SK-N-SH treated with all-trans-retinoic acid at 6 μM for 48 hours (cell line): ENCODE results near the gene LRRC75A.
"Not testable (repeated sequence)": the region's sequence is repeated elsewhere in the genome, so short reads cannot be mapped to it uniquely, and the experiment has no call there.

Source experiments
- ATAC-seq: fragments of 200-7000 bp; cut with Tn5 transposase; 3 replicates; pipeline ENCODE4 v1.9.1; 2020; ENCODE audit warnings: mild to moderate bottlenecking, moderate library complexity
- BACH2 ChIP-seq: fragments of 250-450 bp; sonication (Bioruptor Pico); IDR thresholded peaks from 2 replicates; pipeline ENCODE4 v1.9.0; 2021; ENCODE audit warnings: mild to moderate bottlenecking, borderline replicate concordance
- CREB5 ChIP-seq: fragments of 250-450 bp; sonication (Bioruptor Pico); IDR thresholded peaks from 2 replicates; pipeline ENCODE4 v1.5.1; 2020; ENCODE audit warnings: low read depth, mild to moderate bottlenecking, moderate library complexity
- CSRNP3 ChIP-seq: fragments of 250-450 bp; sonication (Bioruptor Pico); IDR thresholded peaks from 2 replicates; pipeline ENCODE4 v1.5.1; 2021; ENCODE audit warnings: mild to moderate bottlenecking, moderate library complexity
- ESRRG ChIP-seq: fragments of 250-450 bp; sonication (Bioruptor Pico); IDR thresholded peaks from 2 replicates; pipeline ENCODE4 v1.6.1; 2021; ENCODE audit warnings: mild to moderate bottlenecking
- GLIS3 ChIP-seq: fragments of 250-450 bp; sonication (Bioruptor Pico); IDR thresholded peaks from 2 replicates; pipeline ENCODE4 v1.5.0; 2020; ENCODE audit warnings: mild to moderate bottlenecking, moderate library complexity
- ISL1 ChIP-seq: fragments of 250-450 bp; sonication (Bioruptor Pico); IDR thresholded peaks from 2 replicates; pipeline ENCODE4 v2.1.2; 2022; ENCODE audit warnings: mild to moderate bottlenecking, moderate library complexity
- OSR1 ChIP-seq: fragments of 250-450 bp; sonication (Bioruptor Pico); IDR thresholded peaks from 2 replicates; pipeline ENCODE4 v1.8.0; 2022; ENCODE audit warnings: moderate library complexity, mild to moderate bottlenecking, inconsistent platforms
- PATZ1 ChIP-seq: fragments of 250-450 bp; sonication (Bioruptor Pico); IDR thresholded peaks from 2 replicates; pipeline ENCODE4 v1.8.0; 2020; ENCODE audit warnings: mild to moderate bottlenecking, moderate library complexity, borderline replicate concordance
- POU6F1 ChIP-seq: fragments of 250-450 bp; sonication (Bioruptor Pico); IDR thresholded peaks from 2 replicates; pipeline ENCODE4 v1.8.0; 2021; ENCODE audit warnings: low read depth, mild to moderate bottlenecking, moderate library complexity, borderline replicate concordance
- RARB ChIP-seq: fragments of 250-450 bp; sonication (Bioruptor Pico); IDR thresholded peaks from 2 replicates; pipeline ENCODE4 v1.8.0; 2021; ENCODE audit warnings: mild to moderate bottlenecking, moderate library complexity
- SNAI2 ChIP-seq: fragments of 250-450 bp; sonication (Bioruptor Pico); IDR thresholded peaks from 2 replicates; pipeline ENCODE4 v1.5.0; 2020; ENCODE audit warnings: mild to moderate bottlenecking, moderate library complexity
- TCF4 ChIP-seq: fragments of 250-450 bp; sonication (Bioruptor Pico); IDR thresholded peaks from 2 replicates; pipeline ENCODE4 v1.8.0; 2021; ENCODE audit warnings: mild to moderate bottlenecking, moderate library complexity, borderline replicate concordance
- TOX ChIP-seq: fragments of 250-450 bp; sonication (Bioruptor Pico); IDR thresholded peaks from 2 replicates; pipeline ENCODE4 v1.8.0; 2021; ENCODE audit warnings: mild to moderate bottlenecking, moderate library complexity, borderline replicate concordance
- ZC3H10 ChIP-seq: fragments of 250-450 bp; sonication (Bioruptor Pico); IDR thresholded peaks from 2 replicates; pipeline ENCODE4 v1.5.1; 2021; ENCODE audit warnings: mild to moderate bottlenecking, moderate library complexity
- ZFP3 ChIP-seq: fragments of 250-450 bp; sonication (Bioruptor Pico); IDR thresholded peaks from 2 replicates; pipeline ENCODE4 v1.5.0; 2020; ENCODE audit warnings: mild to moderate bottlenecking, moderate library complexity
- ZFP30 ChIP-seq: fragments of 450-650 bp; formaldehyde crosslinking; IDR thresholded peaks from 2 replicates; pipeline ENCODE4 v1.5.0; 2022; ENCODE audit warnings: mild to moderate bottlenecking, moderate library complexity
- ZNF565 ChIP-seq: fragments of 450-650 bp; formaldehyde crosslinking; conservative IDR thresholded peaks from 2 replicates; pipeline ENCODE4 v1.5.0; 2020; ENCODE audit warnings: low read depth, mild to moderate bottlenecking, moderate library complexity
- ZNF70 ChIP-seq: fragments of 450-650 bp; formaldehyde crosslinking; IDR thresholded peaks from 2 replicates; pipeline ENCODE4 v1.5.0; 2020; ENCODE audit warnings: mild to moderate bottlenecking, moderate library complexity
- ZNF8 ChIP-seq: fragments of 450-650 bp; formaldehyde crosslinking; IDR thresholded peaks from 2 replicates; pipeline ENCODE4 v1.5.0; 2020; ENCODE audit warnings: mild to moderate bottlenecking, moderate library complexity

The LRRC75A gene

GRCh38 chr17:16459271-16459670, 32.7 kb downstream of the LRRC75A start:
- no peak for ATAC-seq

GRCh38 chr17:16456742-16457316, 35.2 kb downstream of the LRRC75A start:
- no peak for TF ChIP-seq RARB (CRISPR knock-in tag)
- TF ChIP-seq ZC3H10 = no peak
- no peak for TF ChIP-seq GLIS3 (CRISPR knock-in tag)
- no peak for TF ChIP-seq ZNF565
- no peak for TF ChIP-seq PATZ1 (CRISPR knock-in tag)
- no peak for TF ChIP-seq ESRRG
- no peak for TF ChIP-seq ZFP30 (CRISPR knock-in tag)
- peak; percentile 10; the same call in 1 of the 3 replicates for ATAC-seq

More at GRCh38 chr17:16459271-16459670, 32.7 kb downstream of the LRRC75A start:
- TF ChIP-seq TOX (CRISPR knock-in tag) (no peak), SNAI2 (no peak), CREB5 (no peak), GLIS3 (CRISPR knock-in tag) (no peak)

- ATAC-seq = 0 out of 3 replicates have a peak, but pooled peaks have one; percentile 3
- TF ChIP-seq ZNF8 (CRISPR knock-in tag) (no peak), ZFP30 (CRISPR knock-in tag) (no peak), ZNF70 (CRISPR knock-in tag) (no peak), BACH2 (CRISPR knock-in tag) (no peak), CSRNP3 (CRISPR knock-in tag) (no peak), TOX (CRISPR knock-in tag) (no peak), ZFP3 (CRISPR knock-in tag) (no peak), PATZ1 (CRISPR knock-in tag) (no peak), ZC3H10 (no peak), ISL1 (CRISPR knock-in tag) (no peak), OSR1 (no peak)
Observed at GRCh38 chr17:16455997-16456741, 35.8 kb downstream of the LRRC75A start.

GRCh38 chr17:16453493-16453851, 38.5 kb downstream of the LRRC75A start:
- no peak for TF ChIP-seq POU6F1 (CRISPR knock-in tag)
- TF ChIP-seq TCF4 (CRISPR knock-in tag) = no peak
- TF ChIP-seq CSRNP3 (CRISPR knock-in tag) = no peak
- no peak for TF ChIP-seq ZFP30 (CRISPR knock-in tag)
- TF ChIP-seq SNAI2 = no peak
- no peak for TF ChIP-seq RARB (CRISPR knock-in tag)
- TF ChIP-seq OSR1 = no peak
- no peak for TF ChIP-seq CREB5
- no peak for TF ChIP-seq ISL1 (CRISPR knock-in tag)
- no peak for TF ChIP-seq BACH2 (CRISPR knock-in tag)
- no peak for TF ChIP-seq ZNF8 (CRISPR knock-in tag)
- no peak for ATAC-seq

GRCh38 chr17:16452268-16452667, 39.7 kb downstream of the LRRC75A start:
- ATAC-seq = not testable (repeated sequence)
